Stimulated activated CD4-positive, alpha-beta T cell treated with anti-CD3 and anti-CD28 coated beads, TNF-alpha, amount 100 ng/mL, for 4 hours (primary cell): ENCODE results near the gene DOK7.

ENCODE experiments used
- DNase-seq, 3 experiments: peaks; one replicate each; pipeline ENCODE4 v3.0.0-alpha.2; 2020; ENCODE audit warnings: low read depth in 3 of 3

Gene DOK7

DNA sequence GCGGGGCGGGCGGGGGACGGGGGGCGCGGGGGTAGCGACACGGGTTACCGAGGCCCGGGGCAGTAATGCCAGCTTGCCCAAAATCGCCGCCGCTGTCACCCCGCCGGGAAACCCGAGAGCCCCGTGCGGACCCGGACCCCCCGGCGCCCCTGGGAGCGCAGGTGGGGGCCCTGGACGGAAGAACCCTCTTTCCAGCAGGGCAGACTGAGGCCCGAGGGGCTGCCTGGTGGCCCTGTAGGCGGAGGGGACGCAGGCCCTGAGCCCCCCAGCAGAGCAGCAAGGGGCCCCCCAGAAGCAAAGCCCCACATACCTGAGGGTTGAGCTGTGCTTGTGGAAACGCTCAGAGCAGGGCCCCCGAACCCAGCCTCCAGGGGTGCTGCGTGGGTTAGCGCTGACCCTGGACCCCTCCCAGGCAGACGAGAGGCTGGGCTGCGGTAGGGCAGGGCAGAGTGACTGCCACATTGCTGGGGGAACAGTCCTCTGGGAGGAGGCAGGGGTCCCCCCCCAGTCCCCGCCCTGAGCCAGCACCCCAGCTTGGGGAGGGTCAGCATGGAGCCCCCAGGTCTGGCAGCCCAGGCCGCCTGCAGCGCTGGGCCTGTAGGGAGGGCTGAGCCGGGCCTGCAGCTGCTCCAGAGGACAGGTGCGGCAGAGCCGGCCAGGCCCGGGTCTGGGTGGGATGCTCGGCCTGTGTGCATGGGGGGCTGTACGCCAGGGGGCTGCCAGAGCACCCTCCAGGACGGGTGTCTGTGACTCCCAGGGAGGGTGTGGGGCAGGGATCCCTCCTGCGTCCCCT lies 646 bp downstream of the DOK7 start:
- DNase-seq, result no peak

DNA sequence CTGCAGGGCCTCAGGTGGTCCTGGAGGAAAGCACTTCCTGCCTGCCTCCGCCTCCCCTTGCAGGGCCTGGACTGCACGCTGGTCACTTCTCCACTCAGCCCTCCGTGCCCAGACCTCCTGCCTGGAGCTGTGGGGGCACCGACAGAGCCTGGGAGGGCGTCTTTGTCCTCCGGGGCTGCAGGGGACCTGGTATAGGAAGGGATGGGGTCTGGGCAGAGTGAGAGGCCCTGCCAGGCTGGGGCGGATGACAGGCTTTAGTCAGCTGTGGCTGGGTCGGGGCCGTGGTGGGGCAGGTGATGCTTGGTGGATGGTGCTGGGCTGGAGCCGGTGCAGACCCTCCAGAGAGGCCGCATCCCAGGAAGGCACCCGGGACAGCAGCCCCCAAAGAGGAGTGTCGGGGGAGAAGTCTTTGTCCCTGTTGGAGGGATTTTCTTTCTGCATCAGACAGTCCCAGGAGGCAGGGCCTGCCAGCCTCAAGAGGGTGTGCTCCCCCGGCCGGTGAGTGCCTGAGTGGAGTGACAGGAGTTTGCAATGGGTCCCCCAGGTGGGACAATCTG lies 1.3 kb downstream of the DOK7 start:
- DNase-seq, result no peak

DNA sequence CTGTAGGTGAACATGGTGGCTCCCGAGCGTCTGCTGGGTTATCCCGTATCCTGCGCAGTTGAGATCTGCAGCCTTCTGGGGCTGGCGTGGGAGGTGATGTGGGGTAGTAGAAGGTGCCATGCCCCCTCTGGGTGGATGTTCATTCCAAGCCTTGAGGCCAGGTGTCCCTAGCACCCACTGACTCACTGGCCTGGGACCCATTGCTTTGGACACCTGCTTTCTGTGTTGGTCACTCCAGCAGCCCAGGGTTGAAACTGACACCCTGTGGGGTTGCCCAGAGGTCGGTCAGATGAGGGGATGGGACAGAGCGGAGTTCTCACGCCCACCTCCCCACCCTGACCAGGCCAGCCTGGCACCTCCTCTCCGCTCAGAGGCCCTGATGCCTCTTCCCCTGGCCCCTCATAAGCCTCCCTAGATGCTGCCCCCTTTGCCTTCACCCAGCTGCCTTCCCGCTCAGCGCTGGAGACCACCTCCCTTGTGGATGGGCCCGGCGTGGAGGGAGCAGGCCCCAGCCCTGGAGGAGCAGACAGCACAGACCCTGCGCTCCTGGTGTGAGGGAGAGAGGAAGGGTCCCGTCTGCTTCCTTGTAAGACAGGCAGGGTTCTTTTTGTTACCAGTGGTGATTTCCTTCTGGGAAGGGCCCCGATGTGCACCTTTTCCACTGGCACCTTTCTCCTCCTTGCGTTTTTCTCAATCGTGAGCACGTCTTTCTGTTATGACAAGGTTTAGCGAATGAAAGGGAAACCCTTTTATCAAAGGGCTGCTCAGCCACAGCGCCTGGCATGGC lies 2.0 kb downstream of the DOK7 start:
- DNase-seq, result no peak

DNA sequence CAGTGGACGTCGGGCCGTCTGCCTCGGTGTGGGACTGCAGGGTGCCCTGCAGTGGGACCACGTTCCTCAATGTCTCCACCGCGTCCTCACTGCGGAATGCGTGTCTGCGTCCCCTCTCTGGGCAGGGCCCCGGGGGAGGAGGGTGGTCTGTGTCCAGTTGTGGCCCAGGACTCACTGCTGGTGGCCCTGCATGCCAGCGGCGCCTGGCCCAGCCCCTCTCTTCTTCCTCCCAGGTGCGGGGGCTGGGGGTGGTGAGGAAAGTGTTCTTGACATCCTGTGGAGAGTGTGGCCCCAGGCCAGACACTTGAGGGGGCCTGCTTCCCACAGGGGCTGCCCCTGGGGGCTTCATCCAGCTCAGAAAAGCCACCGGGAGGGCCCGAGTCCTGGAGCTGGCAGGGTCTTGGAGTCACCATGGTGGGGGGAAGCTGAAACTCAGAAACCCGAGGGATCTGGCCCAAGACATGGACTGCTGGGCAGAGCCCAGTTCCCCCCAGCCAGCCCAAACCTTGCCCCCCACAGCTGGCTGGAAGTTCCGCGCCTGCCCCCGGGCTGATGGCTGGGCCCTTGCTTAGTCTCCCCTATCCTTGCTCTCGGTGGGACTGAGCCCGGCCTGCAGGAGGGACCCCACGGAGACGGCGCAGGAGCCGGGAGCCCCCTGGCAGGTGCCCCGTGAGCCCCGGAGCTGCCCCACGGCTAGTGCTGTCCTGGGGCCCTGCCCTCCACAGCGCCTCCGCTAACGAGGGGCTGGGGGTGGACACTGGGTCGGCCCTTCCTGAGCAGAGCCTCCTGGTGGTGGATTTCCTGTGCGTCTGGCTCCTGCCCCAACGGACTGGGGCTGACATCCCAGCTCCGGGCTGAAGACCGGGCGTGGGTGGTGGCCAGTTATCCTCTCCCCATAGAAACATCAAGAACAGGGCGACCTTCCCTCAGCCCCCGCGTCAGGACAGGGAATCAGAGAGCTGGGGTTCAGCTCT lies 2.9 kb downstream of the DOK7 start:
- no peak for DNase-seq

DNA sequence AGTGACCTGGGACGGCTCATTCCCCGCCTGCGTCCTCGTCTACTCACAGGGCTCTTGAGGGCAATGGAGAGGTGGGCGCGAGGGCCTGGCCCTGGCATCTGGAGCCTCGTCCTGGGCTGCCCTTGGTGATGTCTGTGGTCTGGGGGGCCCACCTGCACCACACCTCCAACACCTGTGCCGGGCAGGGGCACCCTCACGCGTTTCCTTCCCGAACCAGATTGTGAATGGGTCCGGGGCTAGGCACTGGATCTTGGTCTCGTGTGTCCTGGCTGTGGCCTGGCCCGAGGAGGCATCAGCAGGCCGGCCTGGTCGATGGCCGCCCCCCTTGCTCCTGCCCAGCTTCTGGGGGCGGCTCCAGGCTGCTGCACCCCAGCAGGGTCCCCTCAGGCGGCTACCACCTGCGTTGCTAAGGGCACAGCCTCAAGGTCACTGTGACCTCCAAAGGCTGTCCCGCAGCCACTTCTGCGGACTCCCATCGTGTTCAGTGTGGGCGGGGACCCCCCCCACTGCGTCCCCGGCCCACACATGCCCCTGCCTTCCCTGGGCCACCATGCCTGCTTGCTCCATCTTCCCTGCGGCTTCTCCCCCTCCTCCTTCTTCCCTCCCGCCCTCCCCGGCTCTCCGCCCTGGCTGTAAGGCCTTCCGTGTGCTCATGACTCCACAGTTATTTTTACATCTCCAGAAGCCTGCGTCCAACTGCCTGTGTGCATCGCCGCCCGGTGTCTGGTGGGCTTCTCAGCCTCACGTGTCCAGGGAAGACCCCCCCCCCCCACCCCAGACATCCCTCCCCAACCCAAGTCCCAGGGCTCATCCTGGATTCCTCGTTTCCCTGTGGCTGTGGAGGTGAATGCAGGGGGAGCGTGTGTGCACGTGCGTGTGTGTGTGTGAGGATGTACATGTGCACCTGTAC lies 3.8 kb downstream of the DOK7 start:
- no peak for DNase-seq

DNA sequence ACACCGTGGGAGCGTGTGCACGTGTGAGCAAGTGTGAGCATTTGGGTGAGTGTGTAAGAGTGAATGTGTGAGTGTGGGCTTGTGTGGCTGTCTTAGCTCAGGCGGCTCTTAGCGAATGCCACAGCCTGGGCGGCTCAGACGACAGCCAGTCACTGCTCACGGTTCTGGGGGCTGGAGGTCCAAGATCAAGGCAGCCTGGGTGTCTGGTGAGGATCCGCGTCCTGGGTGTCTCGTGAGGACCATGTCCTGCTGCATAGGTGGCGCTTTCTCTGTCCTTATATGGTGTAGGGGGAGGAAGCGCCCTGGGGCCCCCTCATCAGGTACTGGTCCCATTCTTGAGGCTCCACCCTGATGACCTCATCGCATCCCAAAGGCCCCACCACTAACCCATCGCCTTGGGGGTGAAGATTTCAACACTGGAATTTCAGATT lies 4.5 kb downstream of the DOK7 start:
- no peak for DNase-seq

DNA sequence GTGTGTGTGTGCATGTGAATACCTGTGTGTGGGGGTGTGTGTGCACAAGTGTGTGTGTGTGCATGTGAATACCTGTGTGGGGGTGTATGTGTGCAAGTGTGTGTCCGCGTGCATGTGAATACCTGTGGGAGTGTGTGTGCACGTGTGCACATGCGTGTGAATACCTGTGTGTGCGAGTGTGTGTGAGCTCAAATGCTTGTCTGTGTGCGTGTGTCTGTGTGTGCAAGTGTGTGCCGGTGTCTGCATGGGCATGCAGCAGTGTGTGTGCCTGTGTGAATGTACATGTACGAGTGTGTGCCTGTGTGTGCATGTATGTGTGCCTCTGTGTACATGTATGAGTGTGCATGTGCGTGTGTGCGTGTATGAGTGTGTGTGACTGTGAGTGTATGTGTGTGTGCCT lies 5.0 kb downstream of the DOK7 start:
- no peak for DNase-seq

DNA sequence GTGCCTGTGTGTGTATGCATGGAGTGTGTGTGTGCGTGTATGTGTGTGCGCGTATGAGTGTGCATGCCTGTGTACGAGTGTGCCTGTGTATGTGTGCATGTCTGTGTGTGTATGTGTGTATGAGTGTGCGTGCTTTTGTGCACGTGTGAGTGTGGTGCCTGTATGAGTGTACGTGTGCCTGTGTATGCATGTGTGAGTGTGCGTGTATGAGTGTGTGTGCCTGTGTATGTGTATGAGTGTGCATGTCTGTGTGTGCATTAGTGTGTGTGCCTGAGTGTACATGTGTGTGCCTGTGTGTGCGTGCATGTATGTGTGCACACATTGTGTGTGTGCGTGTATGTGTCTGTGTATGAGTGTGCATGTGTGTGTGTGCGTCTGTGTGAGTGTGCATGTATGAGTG lies 5.7 kb downstream of the DOK7 start:
- no peak for DNase-seq

DNA sequence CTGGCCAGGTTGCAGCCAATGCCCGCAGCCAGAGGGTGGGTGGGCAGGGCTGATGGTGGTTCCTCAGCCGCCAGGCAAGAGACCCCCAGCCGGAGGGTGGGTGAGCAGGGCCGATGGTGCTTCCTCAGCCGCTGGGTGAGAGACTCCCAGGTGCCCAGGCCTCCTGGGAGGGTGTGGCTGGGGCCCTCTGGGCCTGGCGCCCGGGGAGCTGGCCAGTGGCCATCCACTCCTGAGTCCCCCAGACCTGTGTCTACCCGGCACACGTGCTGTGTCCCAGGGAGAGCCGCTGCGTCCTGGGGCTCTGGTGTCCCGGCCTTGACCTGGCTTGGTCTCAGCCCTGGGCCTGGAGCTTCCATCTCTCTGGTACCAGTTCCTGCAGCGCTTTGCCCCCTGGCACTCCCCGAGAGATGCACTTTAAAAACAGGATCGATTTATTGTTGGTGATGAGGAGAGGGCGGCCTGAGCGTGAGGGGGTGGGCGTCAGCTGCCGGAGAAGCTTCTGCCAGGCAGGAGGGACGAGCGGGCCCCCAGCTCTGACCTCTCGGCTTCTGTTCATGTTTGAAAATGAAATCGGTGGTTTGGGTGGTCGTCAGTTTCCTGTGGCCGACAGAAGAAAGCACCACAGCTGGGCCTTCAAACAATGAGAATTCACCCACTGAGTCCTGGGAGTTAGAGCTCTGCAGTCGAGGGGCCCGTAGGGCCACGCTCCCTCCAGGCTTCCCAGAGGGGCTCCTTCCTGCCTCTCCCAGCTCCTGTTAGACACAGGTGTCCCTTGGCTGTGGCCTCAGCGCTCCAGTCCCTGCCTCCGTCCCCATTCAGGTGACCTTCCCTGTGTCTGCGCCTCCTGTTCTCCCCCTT lies 6.5 kb downstream of the DOK7 start:
- no peak for DNase-seq

DNA sequence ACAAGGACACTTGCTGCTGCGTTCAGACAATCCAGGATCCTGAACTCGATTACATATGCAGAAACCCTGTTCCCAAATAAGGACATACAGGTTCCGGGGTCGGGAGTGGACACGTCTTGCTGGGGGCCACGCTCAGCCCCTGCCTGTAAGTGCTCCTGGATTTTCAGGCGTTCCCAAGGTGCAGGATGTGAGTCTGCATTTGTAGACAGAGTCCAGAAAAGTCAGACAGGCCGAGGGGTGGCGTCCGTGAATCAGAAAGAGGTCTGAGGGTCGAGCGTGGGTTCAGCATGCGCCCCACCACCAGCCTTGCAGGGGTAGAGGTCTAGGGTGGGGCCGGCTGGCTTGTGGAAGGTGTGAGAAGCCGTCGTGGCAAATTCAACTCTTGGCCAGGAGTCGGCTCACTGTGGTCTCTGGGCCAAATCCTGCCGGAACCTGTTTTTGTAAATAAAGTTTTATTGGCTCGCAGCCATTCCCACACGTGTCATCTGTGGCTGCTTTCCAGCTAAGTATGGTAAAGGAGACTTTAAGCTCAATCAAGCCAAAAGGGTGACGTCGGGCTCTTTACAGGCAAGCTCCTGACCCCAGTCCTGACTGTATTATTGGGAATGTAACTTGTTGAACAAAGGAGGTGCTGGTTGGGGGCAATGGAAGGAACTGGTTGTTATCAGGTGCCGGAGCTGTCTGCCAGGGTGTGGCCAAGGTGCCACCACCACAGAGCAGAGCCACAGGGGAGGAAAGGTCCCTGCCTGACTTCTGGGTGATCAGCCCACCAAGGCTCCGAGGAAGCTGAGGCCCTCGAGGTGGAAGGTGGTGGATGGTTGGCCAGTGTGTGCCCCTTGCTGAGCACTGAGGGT lies 7.4 kb downstream of the DOK7 start:
- DNase-seq, result no peak

DNA sequence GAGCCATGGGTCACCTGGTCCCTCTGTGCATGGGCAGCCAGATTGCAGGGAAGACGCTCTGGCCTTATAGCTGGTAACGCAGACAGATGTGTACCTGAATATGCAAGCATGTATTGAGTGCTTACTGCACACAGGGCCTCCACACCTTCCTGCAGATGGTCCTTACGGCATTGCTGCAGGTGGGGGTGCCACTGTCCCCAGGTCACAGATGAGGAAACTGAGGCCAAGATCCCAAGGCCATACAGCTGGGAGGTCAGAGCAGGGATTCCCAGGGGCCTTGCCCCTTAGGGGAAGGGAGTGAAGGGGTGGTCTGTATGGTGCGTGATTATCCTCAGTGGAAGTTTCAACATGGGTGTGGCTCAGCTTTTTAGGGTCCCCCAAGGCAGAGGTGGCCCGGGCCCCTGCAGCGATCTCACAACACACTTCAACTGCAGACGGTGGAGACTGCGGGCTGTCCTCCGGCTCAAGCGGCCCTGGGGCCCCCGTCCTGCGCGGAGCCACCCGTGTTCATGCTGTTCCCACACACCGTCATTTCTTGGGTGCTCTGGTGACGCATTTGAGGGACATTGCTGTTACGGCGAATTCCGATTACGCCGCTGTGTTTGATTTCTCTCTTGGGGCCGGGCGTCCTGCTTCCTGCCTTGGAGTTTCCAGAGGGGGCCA lies 8.1 kb downstream of the DOK7 start:
- DNase-seq, result no peak

DNA sequence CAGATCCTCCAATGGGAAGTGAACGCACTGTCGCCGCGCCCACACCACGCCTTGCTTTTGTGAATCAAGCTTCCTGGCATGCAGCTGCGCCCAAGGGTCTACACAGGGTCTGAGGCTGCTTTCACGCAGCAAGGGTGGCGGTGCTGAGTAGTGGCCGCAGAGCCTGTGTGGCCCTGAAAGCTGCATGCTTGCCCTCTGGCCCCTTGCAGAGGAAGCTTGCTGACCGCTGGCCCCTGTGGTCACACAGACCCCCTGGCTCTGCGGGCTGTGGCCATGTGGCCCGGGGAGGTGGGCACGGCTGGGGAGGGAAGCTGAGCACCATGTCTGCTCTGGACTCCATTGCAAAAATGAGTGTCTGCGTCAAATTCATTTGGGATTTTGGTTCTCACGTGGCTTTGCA lies 8.8 kb downstream of the DOK7 start:
- DNase-seq, result no peak

DNA sequence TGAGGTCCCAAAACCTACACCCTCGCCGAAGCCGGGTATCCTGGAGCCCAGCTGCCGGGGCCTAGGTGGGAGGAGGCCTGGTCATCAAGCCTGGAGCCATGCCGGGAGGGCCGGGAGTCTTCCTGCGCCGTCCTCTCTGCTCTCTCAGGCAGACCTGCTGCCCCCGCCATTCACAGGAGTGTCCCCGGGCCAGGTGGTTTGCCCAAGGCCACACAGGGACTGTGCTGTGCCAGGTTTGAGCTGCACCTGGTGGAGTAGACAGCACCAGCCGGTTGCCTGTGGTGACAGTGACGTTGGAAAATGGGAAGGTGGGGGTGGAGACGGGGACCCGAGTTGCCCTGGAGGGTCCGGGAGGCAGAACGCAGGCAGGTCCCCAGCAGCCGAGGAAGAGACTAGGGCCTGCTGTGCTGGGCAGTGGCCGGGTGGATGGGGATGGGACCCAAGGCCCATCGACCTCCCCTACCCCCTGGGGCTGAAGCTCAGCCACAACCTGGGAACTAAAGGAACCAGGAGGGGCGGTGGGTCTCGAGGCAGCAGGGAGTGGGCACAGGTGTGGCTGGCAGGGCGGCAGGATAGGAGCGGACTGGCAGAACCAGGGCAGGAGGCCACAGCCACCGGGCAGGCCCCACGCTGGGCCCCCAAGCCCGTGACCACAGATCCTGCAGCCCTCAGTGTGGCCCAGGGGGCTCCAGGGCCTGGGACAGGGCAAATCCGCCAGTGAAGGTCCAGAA lies 9.5 kb downstream of the DOK7 start:
- DNase-seq, result no peak

DNA sequence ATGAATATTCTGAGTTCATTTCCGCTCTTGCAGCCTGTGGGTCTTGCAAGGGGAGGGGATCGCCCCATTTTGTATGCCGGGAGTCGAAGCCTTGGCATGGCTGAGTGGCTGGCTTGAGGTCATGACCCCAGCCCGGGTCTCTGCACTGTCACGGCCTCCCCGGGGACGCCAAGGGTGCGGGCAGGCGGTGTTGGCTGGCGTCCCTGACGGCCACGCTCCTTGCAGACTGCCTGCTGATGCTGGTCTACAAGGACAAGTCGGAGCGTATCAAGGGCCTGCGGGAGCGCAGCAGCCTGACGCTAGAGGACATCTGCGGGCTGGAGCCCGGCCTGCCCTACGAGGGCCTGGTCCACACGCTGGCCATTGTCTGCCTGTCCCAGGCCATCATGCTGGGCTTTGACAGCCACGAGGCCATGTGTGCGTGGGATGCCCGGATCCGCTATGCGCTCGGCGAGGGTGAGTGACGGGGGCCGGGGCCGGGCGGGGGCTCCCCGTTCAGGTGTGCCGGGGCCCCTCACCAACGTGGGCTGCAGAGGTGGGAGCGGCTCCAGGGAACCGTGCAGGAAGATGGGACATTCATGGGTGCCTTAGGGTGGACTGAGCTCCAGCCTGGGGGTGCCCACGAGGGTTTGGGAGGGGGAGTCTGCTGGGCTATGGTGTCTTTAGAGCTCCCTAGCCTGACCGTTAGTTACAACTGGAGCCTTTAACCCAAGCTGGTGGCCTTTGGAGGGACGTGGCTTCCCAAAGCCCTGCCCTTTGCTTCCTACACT lies 10.3 kb downstream of the DOK7 start:
- no peak for DNase-seq

DNA sequence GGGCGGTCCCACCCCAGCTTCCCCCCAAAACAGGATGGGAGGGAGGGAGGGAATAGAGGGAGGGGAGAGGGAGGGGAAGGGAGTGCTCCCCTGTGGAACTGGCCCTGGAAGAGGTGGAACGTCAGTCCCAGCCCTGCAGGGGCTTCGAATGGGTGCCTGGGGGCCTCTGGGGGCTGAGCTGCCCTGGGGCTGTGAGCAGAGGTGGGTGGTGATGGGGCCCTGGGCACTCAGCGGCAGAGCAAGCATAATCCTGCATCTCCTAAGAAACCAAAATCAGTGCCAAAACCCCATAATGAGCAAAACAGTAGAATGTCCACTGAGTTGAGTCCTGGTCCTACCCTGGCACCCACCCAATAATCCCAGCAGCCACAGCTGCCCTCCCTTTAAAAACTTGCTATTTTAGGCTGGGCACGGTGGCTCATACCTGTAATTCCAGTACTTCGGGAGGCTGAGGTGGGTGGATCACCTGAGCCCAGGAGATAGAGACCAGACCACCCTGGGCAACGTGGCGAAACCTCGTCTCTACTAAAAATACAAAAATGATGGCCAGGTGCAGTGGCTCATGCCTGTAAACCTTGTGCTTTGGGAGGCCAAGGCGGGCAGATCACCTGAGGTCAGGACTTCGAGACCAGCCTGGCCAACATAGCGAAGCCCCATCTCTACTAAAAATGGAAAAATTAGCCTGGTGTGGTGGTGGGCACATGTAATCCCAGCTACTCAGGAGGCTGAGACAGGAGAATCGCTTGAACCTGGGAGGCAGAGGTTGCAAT lies 11.1 kb downstream of the DOK7 start:
- DNase-seq, result no peak
